ENCODE results near the gene TMEM92.

Gene TMEM92

DNA sequence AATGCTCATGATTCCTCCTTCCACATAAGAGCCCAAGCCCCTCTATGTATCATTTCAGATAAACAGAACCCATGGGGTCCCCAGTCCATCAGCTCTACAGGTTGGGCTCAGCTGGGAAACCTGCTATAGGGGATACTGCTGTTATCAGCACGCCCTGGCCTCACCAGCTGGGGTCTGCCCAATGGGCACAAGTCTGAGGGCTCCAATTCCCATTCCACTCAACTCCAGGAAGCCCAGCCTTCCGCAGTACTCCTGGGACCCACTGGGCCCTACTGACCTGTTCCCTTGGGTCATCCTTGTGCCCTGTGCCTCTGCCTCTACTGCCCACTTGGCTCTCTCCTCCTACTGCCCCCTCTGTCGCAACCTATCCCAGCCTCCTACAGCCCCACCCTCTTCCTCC is 55.5 kb downstream of the TMEM92 start:
- no peak for DNase-seq

GRCh38 chr17:50330151-50330775 is 56.0 kb downstream of the TMEM92 start:
- no peak for DNase-seq

Measured in NCI-H2081 (cell line).